ENCODE results near the gene CCDC24. TPM values are rescaled to one million over a fixed set of nuclear protein-coding genes. Genes with fewer than 3 reads are reported as not detected.

CCDC24 gene
- total RNA-seq, 1 experiment from 2014 or later, result 11.8 TPM

- H3K27ac ChIP-seq (ENCODE audit: insufficient read length, low read depth, low read length), result no peak within 1 kb of the TSS
- peak within 1 kb of the TSS; percentile 68 for H3K9ac ChIP-seq (ENCODE audit: extremely low read depth, insufficient read length, low read length)
- peak within 1 kb of the TSS in 2 of 3 experiments; percentile 59 to 95; a peak in 4 of 7 replicates for H3K27ac Mint-ChIP-seq
- H3K4me3 Mint-ChIP-seq, result peak within 1 kb of the TSS; percentile 98 to 100
- no peak within 1 kb of the TSS for H2AFZ ChIP-seq (ENCODE audit: low read length)
- no peak within 1 kb of the TSS for H2BK20ac ChIP-seq (ENCODE audit: low read depth, low read length, poor library complexity, severe bottlenecking)
- no peak within 1 kb of the TSS for H4K5ac ChIP-seq (ENCODE audit: insufficient read length, low read depth, low read length)
- H3K36me3 Mint-ChIP-seq (ENCODE audit: insufficient read depth in 1 of 3, low read depth in 3 of 3), result peaks cover 10 to 29% (median 14%) of the 10 kb centered on the region in 3 experiments; a peak in 6 of 7 replicates
- no peak within 1 kb of the TSS; the same call in 1 of the 2 replicates for H3K14ac ChIP-seq (ENCODE audit: insufficient read depth, low read length)
- H4K8ac ChIP-seq (replicated peaks; ENCODE audit: insufficient read length, low read depth, low read length), result no peak within 1 kb of the TSS
- no peaks in the 10 kb centered on the region for H3K9me3 ChIP-seq (ENCODE audit: control insufficient read depth, low read depth, low read length)
- H3K79me1 ChIP-seq (ENCODE audit: insufficient read depth, low read depth, low read length, poor library complexity, severe bottlenecking), result peaks cover 3% of the 10 kb centered on the region
- H3T11ph ChIP-seq (ENCODE audit: low read length), result no peak within 1 kb of the TSS
- H2BK5ac ChIP-seq (ENCODE audit: insufficient read length, low read length), result no peak within 1 kb of the TSS
- H3K23ac ChIP-seq (ENCODE audit: insufficient read length, low read depth, low read length), result no peak within 1 kb of the TSS
- H3K4ac ChIP-seq (ENCODE audit: low read depth, low read length), result no peak within 1 kb of the TSS
- peaks cover 18 to 20% of the 10 kb centered on the region in 2 experiments for H3K4me1 Mint-ChIP-seq
- no peak within 1 kb of the TSS for H2BK12ac ChIP-seq (ENCODE audit: insufficient read length, low read depth, low read length)
- DNase-seq, result peak; percentile 99
- no peak within 1 kb of the TSS for H4K91ac ChIP-seq (ENCODE audit: insufficient read length, low read depth, low read length)
- no peak within 1 kb of the TSS for H2BK120ac ChIP-seq (ENCODE audit: low read depth, low read length, poor library complexity, severe bottlenecking)
- H4K20me1 ChIP-seq (ENCODE audit: control insufficient read depth, insufficient read depth, insufficient read length), result no peaks in the 10 kb centered on the region
- H3K9me3 Mint-ChIP-seq, result no peaks in the 10 kb centered on the region
- H3K79me2 ChIP-seq (ENCODE audit: insufficient read depth, low read length), result no peaks in the 10 kb centered on the region; the same call in 1 of the 2 replicates
- no peak within 1 kb of the TSS for H3K18ac ChIP-seq (ENCODE audit: insufficient read length, low read depth, low read length)
- H3K27me3 ChIP-seq (ENCODE audit: insufficient read depth, low read length), result no peaks in the 10 kb centered on the region
- H2BK15ac ChIP-seq (ENCODE audit: low read depth, low read length), result no peak within 1 kb of the TSS
- no peak within 1 kb of the TSS for H2AK5ac ChIP-seq (ENCODE audit: insufficient read length, low read length)
- TF ChIP-seq CTCF (conservative IDR thresholded peaks at IDR 0.05), result 0 out of 3 replicates have a peak, but pooled peaks have one; percentile 14
- peaks cover 11% of the 10 kb centered on the region for H3K23me2 ChIP-seq (ENCODE audit: insufficient read length, low read depth, low read length, poor library complexity, severe bottlenecking)
- H3K56ac ChIP-seq (ENCODE audit: insufficient read length, low read depth, low read length), result no peak within 1 kb of the TSS
- peaks cover 1% of the 10 kb centered on the region for H3K27me3 Mint-ChIP-seq (ENCODE audit: low read depth)
- no peaks in the 10 kb centered on the region; the same call in 1 of the 2 replicates for H3K4me1 ChIP-seq (ENCODE audit: insufficient read depth, low read length)
- WGBS (ENCODE audit: extremely low coverage, insufficient read length, low lambda C conversion rate), result no CpG with 5 or more reads among the region's 47 CpGs
- H3K4me2 ChIP-seq (ENCODE audit: insufficient read depth, insufficient read length, low read length), result peak within 1 kb of the TSS; percentile 81
These were observed 21.5 kb upstream of the CCDC24 start, which contains the start of gene DPH2 for GRCh38 chr1:43969746-43970466. TSS of gene DPH2 (plus strand) at chr1:43970010. CDS start at chr1:43970176, 166 bp downstream.

Data from H9 (cell line).